GM18870 (cell line): ENCODE results near the gene OASL.

Source experiments
- ATAC-seq: cut with Tn5 transposase; IDR thresholded peaks from one replicate; pipeline ENCODE4 v1.9.1; 2021; ENCODE audit warnings: moderate library complexity; ENCODE audit not compliant: unreplicated experiment

OASL gene

GRCh38 chr12:120992989-120993388 lies 46.1 kb downstream of the OASL start:
- ATAC-seq: no peak

GRCh38 chr12:120991965-120992364 lies 47.1 kb downstream of the OASL start:
- no peak for ATAC-seq

GRCh38 chr12:120990487-120991055 lies 48.5 kb downstream of the OASL start:
- ATAC-seq: no peak

GRCh38 chr12:120989687-120990086 lies 49.4 kb downstream of the OASL start:
- ATAC-seq: no peak

- no peak for ATAC-seq
These were observed 50.4 kb downstream of the OASL start for GRCh38 chr12:120988658-120989057.

- ATAC-seq: no peak
These were observed 50.8 kb downstream of the OASL start for GRCh38 chr12:120988234-120988633.

- no peak for ATAC-seq
These were observed 54.6 kb downstream of the OASL start for GRCh38 chr12:120984351-120984898.

GRCh38 chr12:120983759-120984158 lies 55.3 kb downstream of the OASL start:
- ATAC-seq: no peak

- no peak for ATAC-seq
These were observed 56.4 kb downstream of the OASL start for GRCh38 chr12:120982659-120983058.

- ATAC-seq: no peak
These were observed 57.6 kb downstream of the OASL start for GRCh38 chr12:120981407-120981941.

- ATAC-seq: no peak
These were observed 58.2 kb downstream of the OASL start for GRCh38 chr12:120980800-120981368.

GRCh38 chr12:120979862-120980696 lies 59.0 kb downstream of the OASL start:
- ATAC-seq: no peak

GRCh38 chr12:120979220-120979861 lies 59.7 kb downstream of the OASL start:
- ATAC-seq: no peak

- no peak for ATAC-seq
These were observed 60.5 kb downstream of the OASL start, which contains the start of gene HNF1A for GRCh38 chr12:120978296-120979219. Gene HNF1A, plus strand, starts transcription at chr12:120978543. Its CDS starts 226 bp downstream, at chr12:120978769.

- no peak for ATAC-seq
These were observed 61.3 kb downstream of the OASL start for GRCh38 chr12:120977531-120978295.

GRCh38 chr12:120972870-120973543 lies 66.0 kb downstream of the OASL start:
- no peak for ATAC-seq

GRCh38 chr12:120971299-120972180 lies 67.5 kb downstream of the OASL start:
- ATAC-seq: no peak

- no peak for ATAC-seq
These were observed 68.7 kb downstream of the OASL start for GRCh38 chr12:120970310-120970709.
